Measurements from ENCODE around the gene IFNAR1.

DNA sequence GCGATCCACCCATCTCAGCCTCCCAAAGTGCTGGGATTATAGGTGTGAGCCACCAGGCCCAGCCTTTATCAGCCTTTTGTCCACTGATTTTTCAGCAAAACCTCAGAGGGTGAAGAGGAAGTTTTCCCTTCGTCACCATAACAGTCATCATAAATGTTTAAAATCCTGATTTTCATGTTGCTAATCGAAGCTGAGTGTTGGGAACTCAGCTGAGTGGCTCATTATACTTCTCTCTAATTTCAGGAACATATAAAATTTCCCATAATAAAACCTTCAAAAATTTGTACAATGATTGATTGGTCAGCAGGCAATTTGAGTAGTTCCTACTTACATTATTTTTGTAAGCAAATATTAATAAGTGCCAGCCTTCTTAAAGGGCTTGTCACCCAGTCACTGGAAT lies 46.6 kb downstream of the IFNAR1 start:
- TF ChIP-seq POLR2A (IDR thresholded peaks at IDR 0.05; ENCODE audit: extremely low read depth, insufficient read length) (no peak), MAX (IDR thresholded peaks at IDR 0.05; ENCODE audit: low read depth, low read length) (no peak), MYC (IDR thresholded peaks at IDR 0.05; ENCODE audit: low read depth, low read length) (no peak)
- TF ChIP-seq, protein P1, sequence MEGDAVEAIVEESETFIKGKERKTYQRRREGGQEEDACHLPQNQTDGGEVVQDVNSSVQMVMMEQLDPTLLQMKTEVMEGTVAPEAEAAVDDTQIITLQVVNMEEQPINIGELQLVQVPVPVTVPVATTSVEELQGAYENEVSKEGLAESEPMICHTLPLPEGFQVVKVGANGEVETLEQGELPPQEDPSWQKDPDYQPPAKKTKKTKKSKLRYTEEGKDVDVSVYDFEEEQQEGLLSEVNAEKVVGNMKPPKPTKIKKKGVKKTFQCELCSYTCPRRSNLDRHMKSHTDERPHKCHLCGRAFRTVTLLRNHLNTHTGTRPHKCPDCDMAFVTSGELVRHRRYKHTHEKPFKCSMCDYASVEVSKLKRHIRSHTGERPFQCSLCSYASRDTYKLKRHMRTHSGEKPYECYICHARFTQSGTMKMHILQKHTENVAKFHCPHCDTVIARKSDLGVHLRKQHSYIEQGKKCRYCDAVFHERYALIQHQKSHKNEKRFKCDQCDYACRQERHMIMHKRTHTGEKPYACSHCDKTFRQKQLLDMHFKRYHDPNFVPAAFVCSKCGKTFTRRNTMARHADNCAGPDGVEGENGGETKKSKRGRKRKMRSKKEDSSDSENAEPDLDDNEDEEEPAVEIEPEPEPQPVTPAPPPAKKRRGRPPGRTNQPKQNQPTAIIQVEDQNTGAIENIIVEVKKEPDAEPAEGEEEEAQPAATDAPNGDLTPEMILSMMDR (IDR thresholded peaks at IDR 0.05; ENCODE audit: low read depth, low read length) = no peak

Data from NB4 (cell line).